Stimulated activated CD8-positive, alpha-beta memory T cell treated with anti-CD3 and anti-CD28 coated beads, Interleukin-15, amount 100 ng/mL, for 1 hour (primary cell): ENCODE measurements around the gene AGBL5.

ENCODE experiments used
- DNase-seq: peaks from one replicate; pipeline ENCODE4 v3.0.0-alpha.2; 2020; ENCODE audit warnings: low read depth

Gene AGBL5

GRCh38 chr2:27023740-27024139, 27.7 kb upstream of the AGBL5 start:
- no peak for DNase-seq

- DNase-seq, result no peak
Measured at GRCh38 chr2:27024188-27024587, 27.3 kb upstream of the AGBL5 start.

- DNase-seq, result no peak
Measured at GRCh38 chr2:27024812-27025211, 26.7 kb upstream of the AGBL5 start.

GRCh38 chr2:27025281-27025800, 26.1 kb upstream of the AGBL5 start:
- DNase-seq, result no peak

- DNase-seq, result no peak
Measured at GRCh38 chr2:27025861-27026851, 25.3 kb upstream of the AGBL5 start.

- no peak for DNase-seq
Measured at GRCh38 chr2:27027211-27027651, 24.2 kb upstream of the AGBL5 start.

GRCh38 chr2:27029051-27029450, 22.4 kb upstream of the AGBL5 start:
- no peak for DNase-seq

GRCh38 chr2:27032495-27033252, 18.8 kb upstream of the AGBL5 start, which contains the start of gene TMEM214:
Gene TMEM214, plus strand, starts transcription at chr2:27032965. Its CDS starts 51 bp downstream, at chr2:27033016.
- peak; percentile 54 for DNase-seq

GRCh38 chr2:27033253-27033852, 18.1 kb upstream of the AGBL5 start:
- no peak for DNase-seq

GRCh38 chr2:27038012-27038411, 13.5 kb upstream of the AGBL5 start:
- DNase-seq, result no peak

- DNase-seq, result no peak
Measured at GRCh38 chr2:27038631-27039339, 12.7 kb upstream of the AGBL5 start.

- no peak for DNase-seq
Measured at GRCh38 chr2:27039426-27039825, 12.0 kb upstream of the AGBL5 start.

- DNase-seq, result no peak
Measured at GRCh38 chr2:27039871-27040270, 11.6 kb upstream of the AGBL5 start.

GRCh38 chr2:27040282-27040681, 11.2 kb upstream of the AGBL5 start:
- no peak for DNase-seq

- DNase-seq, result no peak
Measured at GRCh38 chr2:27041752-27042151, 9.7 kb upstream of the AGBL5 start.

GRCh38 chr2:27042159-27042661, 9.3 kb upstream of the AGBL5 start:
- DNase-seq, result no peak

GRCh38 chr2:27042985-27043634, 8.4 kb upstream of the AGBL5 start:
- DNase-seq, result no peak

GRCh38 chr2:27049422-27050280, 1.8 kb upstream of the AGBL5 start:
- peak; percentile 31 for DNase-seq

- DNase-seq, result peak; percentile 89
Measured at GRCh38 chr2:27050281-27050995, 1.0 kb upstream of the AGBL5 start.
